ENCODE data around the gene ACER2. TPM values are rescaled to one million over a fixed set of nuclear protein-coding genes. Genes with fewer than 3 reads are reported as not detected.

ACER2 gene
- total RNA-seq, 1 donor, result 4.7 TPM

DNA sequence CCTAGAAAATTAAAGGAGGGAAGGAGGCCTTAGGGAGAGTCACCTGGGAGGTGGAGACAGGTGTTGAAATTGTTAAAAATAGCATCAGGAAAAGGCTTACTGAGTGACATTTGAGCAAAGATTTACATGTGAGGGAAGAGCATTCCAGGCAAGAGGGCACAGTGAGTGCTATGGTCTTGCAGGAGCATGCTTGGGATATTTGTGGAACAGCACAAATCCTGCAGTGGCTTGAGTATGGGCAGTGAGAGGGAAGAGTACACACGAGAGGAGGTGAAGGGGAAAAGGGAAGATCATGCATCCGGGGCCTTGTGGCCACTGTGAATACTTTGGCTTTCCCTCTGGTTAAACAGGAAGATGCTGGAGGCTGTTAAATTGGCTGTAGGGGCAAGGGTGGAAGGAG is 36.6 kb downstream of the ACER2 start:
- H3K4me3 ChIP-seq (ENCODE audit: low read depth, low read length), result no peak overlapping the region
- TF ChIP-seq, protein P1, sequence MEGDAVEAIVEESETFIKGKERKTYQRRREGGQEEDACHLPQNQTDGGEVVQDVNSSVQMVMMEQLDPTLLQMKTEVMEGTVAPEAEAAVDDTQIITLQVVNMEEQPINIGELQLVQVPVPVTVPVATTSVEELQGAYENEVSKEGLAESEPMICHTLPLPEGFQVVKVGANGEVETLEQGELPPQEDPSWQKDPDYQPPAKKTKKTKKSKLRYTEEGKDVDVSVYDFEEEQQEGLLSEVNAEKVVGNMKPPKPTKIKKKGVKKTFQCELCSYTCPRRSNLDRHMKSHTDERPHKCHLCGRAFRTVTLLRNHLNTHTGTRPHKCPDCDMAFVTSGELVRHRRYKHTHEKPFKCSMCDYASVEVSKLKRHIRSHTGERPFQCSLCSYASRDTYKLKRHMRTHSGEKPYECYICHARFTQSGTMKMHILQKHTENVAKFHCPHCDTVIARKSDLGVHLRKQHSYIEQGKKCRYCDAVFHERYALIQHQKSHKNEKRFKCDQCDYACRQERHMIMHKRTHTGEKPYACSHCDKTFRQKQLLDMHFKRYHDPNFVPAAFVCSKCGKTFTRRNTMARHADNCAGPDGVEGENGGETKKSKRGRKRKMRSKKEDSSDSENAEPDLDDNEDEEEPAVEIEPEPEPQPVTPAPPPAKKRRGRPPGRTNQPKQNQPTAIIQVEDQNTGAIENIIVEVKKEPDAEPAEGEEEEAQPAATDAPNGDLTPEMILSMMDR (IDR thresholded peaks at IDR 0.05; ENCODE audit: insufficient read depth, low read depth, low read length), result no peak
- DNase-seq (ENCODE audit: low read depth), result peak; percentile 42

DNA sequence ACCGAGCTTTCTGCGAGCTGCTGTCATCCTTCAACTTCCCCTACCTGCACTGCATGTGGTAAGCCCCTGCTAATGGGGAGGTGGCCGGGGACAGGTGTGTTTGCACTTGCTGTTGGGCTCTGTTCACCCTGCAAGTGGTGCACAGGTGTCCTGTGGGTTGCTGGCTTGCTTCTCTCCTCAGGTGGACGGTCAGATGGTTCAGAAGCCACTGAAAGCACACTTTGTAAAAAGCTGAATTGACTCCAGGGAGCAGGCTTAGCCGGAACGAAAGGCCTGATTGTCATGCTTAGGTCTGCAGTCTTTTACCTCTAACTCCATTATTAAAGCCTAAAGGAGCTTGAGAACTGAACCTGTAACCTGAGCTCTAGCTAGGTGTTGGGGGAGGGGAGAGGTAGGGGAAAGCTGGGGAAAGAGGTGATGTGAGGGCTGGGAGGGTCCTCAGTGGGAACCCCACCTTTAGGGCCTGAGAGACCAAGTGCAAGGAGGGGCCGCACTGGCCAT is 37.6 kb downstream of the ACER2 start:
- DNase-seq (ENCODE audit: low read depth), result no peak
- TF ChIP-seq, protein P1 (IDR thresholded peaks at IDR 0.05; ENCODE audit: insufficient read depth, low read depth, low read length), result no peak
- H3K4me3 ChIP-seq (ENCODE audit: low read depth, low read length), result no peak overlapping the region

DNA sequence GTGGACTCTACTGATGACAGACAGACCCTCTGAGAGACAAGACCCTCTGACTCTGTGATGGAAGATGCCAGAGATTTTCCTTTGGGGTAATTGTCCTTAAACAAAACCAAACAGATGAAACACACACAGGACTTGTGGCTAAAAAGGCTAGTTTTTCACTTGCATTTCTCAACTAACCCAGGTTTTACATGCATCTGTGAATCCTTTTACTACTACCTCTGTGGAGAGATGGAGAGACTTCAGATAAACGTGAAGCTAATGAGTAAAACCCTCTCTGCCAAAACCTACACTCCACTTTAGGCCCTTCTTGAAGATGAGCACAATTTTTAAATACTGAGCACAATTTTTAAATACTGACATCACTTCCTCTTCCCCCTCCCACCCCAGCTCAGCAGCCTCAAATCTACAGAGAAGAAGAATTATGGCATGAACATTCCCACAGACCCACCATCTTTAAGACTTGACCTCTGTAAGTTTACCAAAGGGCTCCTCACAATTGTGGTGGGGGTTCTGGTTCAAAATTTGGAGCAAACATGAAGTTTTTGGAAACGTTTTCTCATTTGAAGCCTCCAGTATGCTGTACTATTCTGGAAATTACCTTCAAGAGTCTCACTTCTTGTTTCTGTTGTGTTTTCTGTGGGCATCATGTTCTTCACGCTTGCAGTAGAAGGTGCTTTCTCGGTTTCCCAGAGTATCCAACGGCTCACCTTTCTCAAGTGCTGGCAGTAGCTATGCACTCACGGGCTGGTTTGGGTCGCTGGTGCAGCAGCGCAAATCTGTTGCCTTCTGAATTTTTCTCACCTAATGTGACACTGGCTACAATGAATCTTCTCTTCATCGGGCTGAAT is 42.7 kb downstream of the ACER2 start:
- H3K4me3 ChIP-seq (ENCODE audit: low read depth, low read length), result no peak overlapping the region
- no peak for DNase-seq (ENCODE audit: low read depth)
- TF ChIP-seq, protein P1 (IDR thresholded peaks at IDR 0.05; ENCODE audit: insufficient read depth, low read depth, low read length), result no peak

DNA sequence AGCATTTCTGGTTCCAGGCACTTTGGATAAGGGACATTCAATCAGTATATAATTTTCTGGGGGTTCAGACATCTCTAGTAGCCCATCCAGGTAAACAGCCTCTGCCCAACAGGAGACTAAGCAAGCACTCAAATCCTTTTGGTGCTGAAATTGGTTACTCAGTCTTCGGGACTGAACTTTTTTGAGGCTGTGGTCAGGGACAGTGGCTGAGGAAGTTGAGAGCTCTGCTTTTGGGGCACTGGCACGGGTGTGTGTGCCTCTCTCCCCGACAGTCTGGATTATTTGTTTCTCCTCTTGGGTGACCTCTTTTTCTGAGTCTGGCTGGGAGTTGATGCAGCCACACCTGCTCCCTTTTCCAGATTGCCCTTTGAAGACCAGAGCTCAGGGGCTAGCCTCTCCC is 47.6 kb downstream of the ACER2 start:
- no peak for DNase-seq (ENCODE audit: low read depth)
- no peak overlapping the region for H3K4me3 ChIP-seq (ENCODE audit: low read depth, low read length)
- TF ChIP-seq, protein P1 (IDR thresholded peaks at IDR 0.05; ENCODE audit: insufficient read depth, low read depth, low read length), result no peak

DNA sequence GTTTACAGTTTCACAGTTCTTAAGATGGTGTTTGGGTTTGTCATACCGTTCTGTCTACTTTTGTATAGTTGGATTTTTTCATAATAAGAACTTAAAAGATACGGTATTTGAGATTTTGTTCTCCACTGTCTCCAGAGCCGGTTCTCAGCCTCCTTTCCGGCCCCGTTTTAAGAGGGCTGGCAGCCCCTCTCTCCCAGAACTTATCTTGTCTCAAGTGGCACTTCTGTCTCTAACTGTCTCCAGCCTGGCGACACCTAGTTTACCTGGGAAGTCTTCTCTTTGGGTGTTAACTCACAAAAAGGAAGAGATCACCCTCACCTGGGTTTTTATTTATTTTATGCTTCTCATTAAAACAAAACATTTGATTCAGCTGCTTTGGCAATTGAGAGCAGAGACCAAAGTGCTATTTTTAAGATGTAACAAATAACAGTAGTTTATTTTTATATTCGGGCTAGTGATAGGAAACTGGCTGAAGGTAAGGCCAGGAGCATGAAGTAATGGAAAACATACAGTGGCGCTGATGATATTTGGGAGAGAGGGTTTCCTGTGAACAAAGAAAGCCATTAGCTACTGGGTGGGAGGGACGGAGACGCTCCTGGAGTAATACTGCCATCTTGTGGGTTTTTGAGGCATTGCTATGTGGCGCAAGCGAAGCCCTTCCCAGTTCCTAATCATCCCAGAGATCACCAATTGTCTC is 48.3 kb downstream of the ACER2 start:
- DNase-seq (ENCODE audit: low read depth), result peak; percentile 78
- TF ChIP-seq, protein P1 (IDR thresholded peaks at IDR 0.05; ENCODE audit: insufficient read depth, low read depth, low read length), result peak; percentile 94

DNA sequence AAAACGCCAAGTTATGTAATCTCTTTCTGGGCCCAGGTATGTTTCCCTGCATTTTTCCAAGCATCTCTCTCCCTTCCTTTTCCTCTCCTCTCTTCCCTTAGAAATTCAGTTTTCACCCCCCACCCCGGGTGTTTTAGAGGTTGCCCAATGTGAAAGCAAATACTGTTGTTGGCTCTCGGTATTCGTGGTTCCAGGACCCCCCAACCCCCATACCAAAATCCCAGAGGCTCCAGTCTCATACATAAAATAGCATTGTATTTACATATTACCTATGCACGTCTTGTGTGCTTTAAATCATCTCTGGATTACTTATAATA is 48.8 kb downstream of the ACER2 start:
- TF ChIP-seq, protein P1 (IDR thresholded peaks at IDR 0.05; ENCODE audit: insufficient read depth, low read depth, low read length), result no peak
- peak overlapping the region; percentile 30 for H3K4me3 ChIP-seq (ENCODE audit: low read depth, low read length)
- no peak for DNase-seq (ENCODE audit: low read depth)

More for the DNA sequence above, 48.3 kb downstream of the ACER2 start:
- H3K4me3 ChIP-seq (ENCODE audit: low read depth, low read length), result peak overlapping the region; percentile 30

Data from fibroblast of villous mesenchyme (primary cell).